HG03558 (cell line): ENCODE measurements around the gene LRRIQ4.

Experiments
- ATAC-seq: cut with Tn5 transposase; IDR thresholded peaks from one replicate; pipeline ENCODE4 v1.9.1; 2021; ENCODE audit warnings: moderate number of reproducible peaks; ENCODE audit not compliant: unreplicated experiment; ENCODE audit errors: extremely low read depth

Gene LRRIQ4

DNA sequence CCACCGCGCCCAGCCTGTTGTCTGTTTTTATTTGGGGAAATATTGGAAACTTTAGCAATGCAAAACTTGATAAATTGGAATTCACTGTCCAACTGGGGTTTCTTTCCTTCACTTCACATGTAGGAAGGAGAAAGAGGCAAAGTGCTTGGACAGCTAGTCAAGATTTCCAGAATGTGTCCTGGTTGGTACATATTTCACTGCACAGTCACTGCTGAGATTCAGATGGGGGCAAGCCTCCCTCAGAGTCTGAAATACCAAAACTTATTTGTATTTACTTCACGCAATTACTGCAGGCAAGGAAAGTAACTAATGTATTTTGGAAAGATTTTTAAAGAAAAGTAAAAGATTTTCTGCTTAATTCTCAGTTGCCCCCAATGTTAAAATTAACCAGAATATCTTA, 36.1 kb downstream of the LRRIQ4 start:
- no peak for ATAC-seq

DNA sequence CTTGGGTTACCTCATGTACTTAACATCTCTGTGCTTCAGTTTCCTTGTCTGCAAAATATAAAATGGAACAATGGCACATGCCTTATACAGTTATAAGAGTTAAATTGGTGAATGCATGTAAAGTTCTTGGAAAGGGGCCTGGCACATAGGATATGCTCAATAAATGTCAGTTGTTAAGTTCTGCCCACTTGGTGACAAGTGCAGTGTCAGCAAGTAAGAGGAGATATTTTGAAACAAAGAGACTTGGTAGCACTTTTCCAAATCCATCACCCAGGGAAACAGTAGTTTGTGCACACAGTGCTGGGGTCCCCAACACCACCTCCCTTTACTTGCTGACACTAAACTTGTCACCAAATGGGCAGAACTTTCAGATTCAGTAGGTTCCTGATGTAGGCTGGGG, 37.9 kb downstream of the LRRIQ4 start:
- no peak for ATAC-seq

DNA sequence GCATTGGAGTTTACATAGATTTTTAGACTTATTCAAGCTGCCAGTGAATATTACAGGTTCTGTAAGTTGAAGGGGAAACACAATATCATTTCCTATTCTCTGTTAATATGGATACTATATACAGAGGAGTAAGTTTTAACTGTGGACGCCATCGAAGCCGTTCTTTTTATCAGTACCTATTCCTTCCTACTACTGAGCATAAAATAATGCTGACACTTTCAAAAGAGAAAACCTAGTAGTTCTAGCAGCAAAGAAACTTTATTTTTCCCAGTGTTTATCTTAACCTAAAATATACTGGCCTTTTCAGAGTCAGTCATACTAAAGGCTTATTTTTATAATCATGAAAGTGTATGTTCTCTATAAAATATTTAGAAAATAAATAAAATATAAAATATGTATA, 42.8 kb downstream of the LRRIQ4 start:
- no peak for ATAC-seq

GRCh38 chr3:169857811-169858210, 45.1 kb downstream of the LRRIQ4 start:
- ATAC-seq, result no peak

GRCh38 chr3:169861871-169862270, 49.2 kb downstream of the LRRIQ4 start:
- ATAC-seq, result no peak

- peak; percentile 68 for ATAC-seq
Measured at GRCh38 chr3:169863458-169863899, 50.8 kb downstream of the LRRIQ4 start.

DNA sequence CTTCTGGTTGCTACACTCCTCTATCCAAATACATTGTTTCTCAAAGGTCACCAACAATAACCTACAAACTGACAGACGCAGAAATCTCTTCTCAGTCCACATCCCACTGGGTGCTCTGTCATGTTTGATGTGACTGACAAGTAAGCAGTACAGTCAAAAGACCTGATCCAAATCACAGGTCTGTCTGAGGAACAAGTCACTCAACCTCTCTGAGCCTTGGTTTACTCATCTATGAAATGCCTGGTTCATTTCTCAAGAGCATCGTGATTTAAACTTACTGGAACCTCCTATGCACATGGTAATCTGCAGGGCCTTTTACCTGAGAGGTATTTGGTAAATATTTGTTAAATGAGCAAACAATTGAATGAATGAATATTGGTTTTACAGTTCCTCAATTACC, 51.6 kb downstream of the LRRIQ4 start:
- no peak for ATAC-seq

- ATAC-seq, result no peak
Measured at GRCh38 chr3:169865176-169865767, 52.6 kb downstream of the LRRIQ4 start.

GRCh38 chr3:169867584-169868210, 55.0 kb downstream of the LRRIQ4 start:
- no peak for ATAC-seq

DNA sequence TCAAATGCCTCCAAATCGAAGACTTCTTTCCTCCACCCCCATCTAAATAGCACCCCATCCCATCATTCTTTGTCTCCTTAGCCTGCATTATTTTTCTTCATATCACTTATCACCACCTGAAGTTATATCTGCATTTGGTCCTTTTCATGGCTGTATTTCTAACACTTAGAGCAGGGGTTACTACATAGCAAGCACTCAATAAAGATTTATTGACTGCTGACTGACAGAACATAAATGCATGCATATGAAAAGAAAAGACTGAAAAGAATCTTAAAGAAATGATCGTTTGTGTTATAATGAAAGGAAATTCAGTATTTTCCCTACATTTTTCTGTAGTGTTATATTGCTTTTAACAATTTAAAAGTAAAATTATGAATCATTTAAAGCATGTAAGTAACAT, 55.7 kb downstream of the LRRIQ4 start:
- no peak for ATAC-seq

DNA sequence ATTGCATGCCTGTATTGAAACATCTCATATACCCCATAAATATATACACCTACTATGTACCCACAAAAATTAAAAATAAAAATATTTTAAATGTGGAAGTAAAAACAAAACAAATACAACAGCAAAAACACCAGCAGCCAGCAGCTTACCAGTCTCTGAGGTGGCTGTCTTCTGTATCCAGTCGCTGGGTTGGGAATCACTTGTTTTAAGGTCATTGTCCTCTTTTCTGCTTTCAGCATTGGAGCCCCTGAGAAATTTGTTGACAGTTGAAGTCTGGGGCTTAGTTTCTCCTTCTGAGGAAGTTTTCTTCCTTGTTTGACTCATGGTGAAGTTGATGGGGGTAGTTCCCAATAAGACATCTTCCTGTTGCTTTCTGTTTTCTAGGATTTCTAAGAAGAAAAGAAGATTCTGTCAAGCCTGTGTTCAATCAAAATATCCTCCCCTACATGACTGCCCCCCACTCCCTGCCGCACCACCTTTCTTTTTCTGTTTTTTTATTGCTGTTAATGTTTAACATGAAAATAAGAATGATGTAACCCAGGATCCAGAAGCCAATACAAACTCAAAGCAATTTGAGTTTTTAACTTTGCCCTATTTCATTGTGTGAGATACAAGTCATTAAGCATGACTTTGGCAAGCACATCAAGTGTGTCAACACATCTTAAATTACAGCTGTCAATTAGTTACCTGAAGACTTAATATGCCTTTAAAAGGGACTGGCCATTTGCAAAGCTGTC, 57.0 kb downstream of the LRRIQ4 start, which contains the start of gene LRRC31:
Gene LRRC31 (minus strand): TSS at position 452 of the 737 bp plus-strand sequence. CDS start 128 bp downstream, at position 324.
- ATAC-seq, result no peak

GRCh38 chr3:169871129-169871886, 58.6 kb downstream of the LRRIQ4 start:
- no peak for ATAC-seq

- no peak for ATAC-seq
Measured at GRCh38 chr3:169879013-169879557, 66.4 kb downstream of the LRRIQ4 start.

GRCh38 chr3:169879845-169880575, 67.3 kb downstream of the LRRIQ4 start:
- ATAC-seq, result no peak

- no peak for ATAC-seq
Measured at GRCh38 chr3:169880576-169881250, 68.0 kb downstream of the LRRIQ4 start.

DNA sequence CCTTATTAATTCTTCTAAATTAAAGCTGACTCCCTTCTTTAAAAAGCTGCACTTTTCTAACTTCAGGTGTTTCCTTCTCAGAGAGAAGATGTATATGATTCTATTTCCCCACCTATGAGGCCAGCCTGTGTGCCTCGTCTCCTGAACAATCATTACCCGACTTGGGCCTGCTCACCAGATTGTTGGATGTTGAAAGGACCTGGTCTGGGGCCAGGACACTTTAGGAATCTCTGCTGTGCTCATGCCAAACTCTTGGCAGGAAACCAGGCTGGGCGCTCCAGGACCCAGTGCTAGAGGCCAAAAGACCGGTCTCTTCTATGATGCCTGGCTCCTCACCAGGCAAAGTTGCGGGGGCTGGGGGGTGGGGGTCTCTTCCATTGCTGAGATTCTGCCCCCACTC, 74.0 kb downstream of the LRRIQ4 start:
- no peak for ATAC-seq
